Fibroblast of lung (primary cell): ENCODE data around the gene LIMK2.

ENCODE experiments used
- CTCF ChIP-seq, 2 donors: IDR thresholded peaks in 1 of 2; conservative IDR thresholded peaks in 1 of 2; 1 replicate in 1 of 2; 2 replicates in 1 of 2; pipeline ENCODE4 v1.5.1; 2011 to 2012; ENCODE audit warnings: low read length in 2 of 2, control low read depth in 1 of 2, inconsistent platforms in 1 of 2, low read depth in 1 of 2, mild to moderate bottlenecking in 1 of 2
- EZH2 ChIP-seq: IDR thresholded peaks from 2 replicates; pipeline ENCODE4 v1.5.1; 2012; ENCODE audit warnings: low read length, control low read depth, mild to moderate bottlenecking; ENCODE audit errors: missing control alignments

- no peak for TF ChIP-seq EZH2
- no peak for TF ChIP-seq CTCF (conservative IDR thresholded peaks at IDR 0.05 in 1 of 2, IDR thresholded peaks at IDR 0.05 in 1 of 2; ENCODE audit: low read depth in 1 of 2, low read length in 2 of 2)
Measured at GRCh38 chr22:31248965-31249958, 37.2 kb downstream of the LIMK2 start.
